ENCODE measurements around the gene NECTIN1. TPM values are rescaled to one million over a fixed set of nuclear protein-coding genes. Genes with fewer than 3 reads are reported as not detected.

NECTIN1 gene
- total and polyA plus RNA-seq, 2 donors (not counting 3 experiments of a cell fraction or from before 2014, with no cell fraction given) = 10.8 to 23.6 TPM

GRCh38 chr11:119607726-119608125 lies 121.3 kb downstream of the NECTIN1 start:
- DNase-seq (ENCODE audit: low read depth, low spot score) (no peak), FAIRE-seq (no peak)
- Histone ChIP-seq H3K36me3 (ENCODE audit: control insufficient read depth in 2 of 2, extremely low read depth in 1 of 2, insufficient read depth in 2 of 2, low read length in 2 of 2) (no peaks in the 10 kb centered on the region), H4K20me1 (replicated peaks; ENCODE audit: control insufficient read depth, extremely low read depth, insufficient read depth, low read length) (no peaks in the 10 kb centered on the region), H3K4me1 (ENCODE audit: control insufficient read depth, extremely low read depth, insufficient read depth, low read length) (no peaks in the 10 kb centered on the region), H3K4me2 (ENCODE audit: insufficient read depth, low read length) (no peak overlapping the region), H3K9me1 (replicated peaks; ENCODE audit: control insufficient read depth, extremely low read depth, insufficient read depth, low read length) (no peaks in the 10 kb centered on the region), H3K27me3 (ENCODE audit: control insufficient read depth in 2 of 2, insufficient read depth in 2 of 2, low read length in 2 of 2) (peaks cover 0 to 13% of the 10 kb centered on the region in 2 experiments), H3K79me2 (ENCODE audit: control insufficient read depth, insufficient read depth, low read length) (no peaks in the 10 kb centered on the region), H3K9ac (replicated peaks; ENCODE audit: extremely low read depth, insufficient read depth, low read length) (no peak overlapping the region), H3K9me3 (replicated peaks; ENCODE audit: control insufficient read depth, insufficient read depth, low read length) (no peaks in the 10 kb centered on the region), H2AFZ (ENCODE audit: low read depth, low read length) (no peak overlapping the region), H3K27ac (ENCODE audit: insufficient read depth, low read depth, low read length) (no peak overlapping the region), H3K4me3 (replicated peaks in 1 of 3; ENCODE audit: insufficient read depth in 1 of 3, low read depth in 1 of 3, low read length in 3 of 3) (no peak overlapping the region)
- POLR2A ChIA-PET = no interaction called here
- dilution Hi-C loops (cut with MboI; ENCODE audit: extremely low pct_ligation_motif_present, low sequenced_read_pairs) = no loop called here
- BruUV-seq (replicated peaks) = no TSS peak
- CTCF ChIA-PET = interaction anchor here (0.9 to 2.7 kb wide), 7 partner anchors 9 to 127 kb away, joined by 3 to 7 read pairs (median 4); no protein-coding TSS in a partner anchor
- intact Hi-C loops (cut with micrococcal nuclease) = no loop called here
- no peak for TF ChIP-seq FOS (IDR thresholded peaks at IDR 0.05; ENCODE audit: borderline replicate concordance, insufficient read depth, low read length)
- no peak for TF ChIP-seq EZH2 (IDR thresholded peaks at IDR 0.05; ENCODE audit: borderline replicate concordance, low read depth, low read length, severe bottlenecking)
- no peak for TF ChIP-seq CTCF (IDR thresholded peaks at IDR 0.05; ENCODE audit: extremely low read depth in 1 of 2, insufficient read depth in 1 of 2, low read depth in 1 of 2, low read length in 2 of 2)
- no peak for TF ChIP-seq MYC (IDR thresholded peaks at IDR 0.05; ENCODE audit: low read depth, low read length)
- no peak for TF ChIP-seq POLR2AphosphoS5 (IDR thresholded peaks at IDR 0.05; ENCODE audit: insufficient read depth, low read depth, low read length)
- no peak for TF ChIP-seq JUN (IDR thresholded peaks at IDR 0.05; ENCODE audit: borderline replicate concordance, insufficient read depth, insufficient read length, low read depth)
- TF ChIP-seq GATA2 (IDR thresholded peaks at IDR 0.05; ENCODE audit: insufficient read depth, insufficient read length, low read depth, low read length) = no peak
- TF ChIP-seq POLR2A (IDR thresholded peaks at IDR 0.05; ENCODE audit: low read depth, low read length) = no peak
- TF ChIP-seq MAX (IDR thresholded peaks at IDR 0.05; ENCODE audit: insufficient read depth, insufficient read length) = no peak

Data from endothelial cell of umbilical vein (primary cell).